NCI-H1092 treated with DMSO at 0.1 percent for 48 hours (cell line): Measurements from ENCODE around the gene TYK2.
"Not testable (repeated sequence)": the region's sequence is repeated elsewhere in the genome, so short reads cannot be mapped to it uniquely, and the experiment has no call there.

Experiments
- DNase-seq: peaks from one replicate; lab custom pipeline; 2025; lab: John Stamatoyannopoulos, UW

TYK2 gene

GRCh38 chr19:10372690-10373089, 7.7 kb downstream of the TYK2 start:
- no peak for DNase-seq

GRCh38 chr19:10368101-10368803, 12.1 kb downstream of the TYK2 start:
- no peak for DNase-seq

- DNase-seq = not testable (repeated sequence)
Measured at GRCh38 chr19:10366950-10367512, 13.3 kb downstream of the TYK2 start.

- no peak for DNase-seq
Measured at GRCh38 chr19:10365518-10365917, 14.9 kb downstream of the TYK2 start.

GRCh38 chr19:10364644-10365043, 15.7 kb downstream of the TYK2 start:
- DNase-seq = no peak

GRCh38 chr19:10363789-10364281, 16.5 kb downstream of the TYK2 start:
- no peak for DNase-seq

GRCh38 chr19:10362259-10362658, 18.1 kb downstream of the TYK2 start:
- no peak for DNase-seq

GRCh38 chr19:10361569-10362011, 18.8 kb downstream of the TYK2 start:
- DNase-seq = no peak

GRCh38 chr19:10356431-10356830, 23.9 kb downstream of the TYK2 start:
- DNase-seq = no peak

- DNase-seq = no peak
Measured at GRCh38 chr19:10353793-10354391, 26.5 kb downstream of the TYK2 start.

- DNase-seq = no peak
Measured at GRCh38 chr19:10352764-10353671, 27.4 kb downstream of the TYK2 start.

- DNase-seq = no peak
Measured at GRCh38 chr19:10346509-10346908, 33.9 kb downstream of the TYK2 start.

GRCh38 chr19:10344780-10345179, 35.6 kb downstream of the TYK2 start:
- no peak for DNase-seq

- DNase-seq = no peak
Measured at GRCh38 chr19:10343495-10343894, 36.9 kb downstream of the TYK2 start.

GRCh38 chr19:10339977-10340376, 40.4 kb downstream of the TYK2 start:
- no peak for DNase-seq

GRCh38 chr19:10339380-10339960, 40.9 kb downstream of the TYK2 start, which contains the start of gene ICAM3:
ICAM3 (minus strand) TSS chr19:10339624; CDS start chr19:10339614, 10 bp downstream.
- DNase-seq = no peak

GRCh38 chr19:10338940-10339339, 41.4 kb downstream of the TYK2 start:
- no peak for DNase-seq

- not testable (repeated sequence) for DNase-seq
Measured at GRCh38 chr19:10336725-10337124, 43.6 kb downstream of the TYK2 start.

GRCh38 chr19:10335352-10335985, 44.9 kb downstream of the TYK2 start:
- DNase-seq = no peak

- DNase-seq = no peak
Measured at GRCh38 chr19:10334588-10335351, 45.6 kb downstream of the TYK2 start.
